OCI-LY1 (cell line): ENCODE measurements around the gene CT45A1.
"Not testable (repeated sequence)": the region's sequence is repeated elsewhere in the genome, so short reads cannot be mapped to it uniquely, and the experiment has no call there.

Experiments
- H2AFZ ChIP-seq: fragments of 200-600 bp; sonication (generic), shearing (Covaris generic); 2 replicates; pipeline ENCODE4 v1.6.0; 2014; ENCODE audit warnings: antibody characterized with exemption, mild to moderate bottlenecking, low read length
- H3F3A ChIP-seq: fragments of 200-600 bp; sonication (generic), shearing (Covaris generic); 2 replicates; pipeline ENCODE4 v1.6.0; 2014; ENCODE audit warnings: mild to moderate bottlenecking, antibody characterized with exemption, low read length, moderate library complexity; ENCODE audit not compliant: insufficient read depth
- H3K27ac ChIP-seq: fragments of 200-600 bp; sonication (generic); 2 replicates; pipeline ENCODE4 v1.5.1; 2014; ENCODE audit warnings: low read length, mixed run types, mild to moderate bottlenecking, low read depth; ENCODE audit not compliant: poor library complexity, severe bottlenecking
- H3K27me3 ChIP-seq: fragments of 200-600 bp; sonication (generic); 2 replicates; pipeline ENCODE4 v1.6.0; 2014; ENCODE audit warnings: antibody characterized with exemption, mild to moderate bottlenecking, low read length, moderate library complexity; ENCODE audit not compliant: insufficient read depth
- H3K36me3 ChIP-seq: fragments of 200-600 bp; sonication (generic); 2 replicates; pipeline ENCODE4 v1.6.1; 2014; ENCODE audit warnings: mild to moderate bottlenecking, antibody characterized with exemption, low read length, moderate library complexity, mixed read lengths; ENCODE audit not compliant: insufficient read depth
- H3K4me1 ChIP-seq: fragments of 200-600 bp; sonication (generic); 2 replicates; pipeline ENCODE4 v1.5.1; 2014; ENCODE audit warnings: mild to moderate bottlenecking, low read length, moderate library complexity; ENCODE audit not compliant: insufficient read depth, severe bottlenecking
- H3K4me2 ChIP-seq: fragments of 200-600 bp; sonication (generic), shearing (Covaris generic); 2 replicates; pipeline ENCODE4 v1.6.1; 2014; ENCODE audit warnings: low read length
- H3K4me3 ChIP-seq: fragments of 200-600 bp; sonication (generic); 2 replicates; pipeline ENCODE4 v1.5.1; 2014; ENCODE audit warnings: low read length, low read depth, mild to moderate bottlenecking, mixed read lengths; ENCODE audit not compliant: poor library complexity, severe bottlenecking
- H3K79me2 ChIP-seq: fragments of 200-600 bp; shearing (Covaris generic); 2 replicates; pipeline ENCODE4 v1.6.1; 2016; ENCODE audit warnings: mixed run types, low read length, mixed read lengths; ENCODE audit not compliant: insufficient read depth
- H3K9ac ChIP-seq: fragments of 200-600 bp; sonication (generic), shearing (Covaris generic); 2 replicates; pipeline ENCODE4 v1.6.1; 2014; ENCODE audit warnings: mild to moderate bottlenecking, low read length, mixed read lengths
- H3K9me2 ChIP-seq: fragments of 200-600 bp; sonication (generic), shearing (Covaris generic); 2 replicates; pipeline ENCODE4 v1.6.1; 2014; ENCODE audit warnings: low read depth, mild to moderate bottlenecking, low read length, mixed read lengths
- H3K9me3 ChIP-seq: fragments of 200-600 bp; shearing (Covaris generic); 2 replicates; pipeline ENCODE4 v1.6.1; 2014; ENCODE audit warnings: low read length, mixed read lengths
- H4K20me1 ChIP-seq: fragments of 200-600 bp; sonication (generic), shearing (Covaris generic); 2 replicates; pipeline ENCODE4 v1.6.0; 2016; ENCODE audit warnings: mild to moderate bottlenecking, low read length; ENCODE audit not compliant: insufficient read depth
- EZH2 ChIP-seq: fragments of 200-600 bp; sonication (generic), shearing (Covaris generic); IDR thresholded peaks from 2 replicates; pipeline ENCODE4 v1.8.0; 2017; ENCODE audit warnings: borderline replicate concordance, mixed run types, mild to moderate bottlenecking, antibody characterized with exemption, low read length, moderate library complexity, mixed read lengths
- TF ChIP-seq, protein P1 (sequence below): fragments of 200-600 bp; sonication (generic), shearing (Covaris generic); IDR thresholded peaks from 2 replicates; pipeline ENCODE4 v1.5.1; 2017; ENCODE audit warnings: mild to moderate bottlenecking, antibody characterized with exemption, low read length, moderate library complexity, mixed read lengths

Gene CT45A1

DNA sequence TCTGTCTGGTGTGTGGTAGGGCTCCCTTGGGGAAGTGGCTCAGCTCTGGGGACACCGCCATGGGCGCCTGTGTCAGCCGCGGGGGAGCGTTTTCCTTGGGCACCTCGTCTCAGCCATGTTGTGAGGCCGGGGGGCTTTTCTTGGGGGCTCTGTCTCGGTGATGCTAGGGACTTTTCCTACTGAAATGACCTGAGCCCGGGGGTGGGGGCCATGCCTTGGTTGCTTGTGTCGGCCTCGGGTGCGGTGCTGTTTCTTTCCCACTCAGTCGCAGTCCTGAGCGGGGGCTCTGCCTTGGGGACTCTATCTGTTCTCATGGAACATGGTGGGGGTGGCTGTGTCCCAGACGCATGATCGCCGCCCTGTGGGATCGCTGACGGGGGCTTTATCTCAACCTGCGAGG, 356 bp downstream of the CT45A1 start:
- Histone ChIP-seq H3K27me3 (no peaks in the 10 kb centered on the region), H3K4me3 (no peak overlapping the region), H3K4me2 (no peak overlapping the region), H2AFZ (no peak overlapping the region), H4K20me1 (no peaks in the 10 kb centered on the region), H3K4me1 (no peaks in the 10 kb centered on the region), H3K79me2 (no peaks in the 10 kb centered on the region), H3K9me2 (no peaks in the 10 kb centered on the region), H3K9ac (no peak overlapping the region), H3K9me3 (no peaks in the 10 kb centered on the region), H3K36me3 (no peaks in the 10 kb centered on the region), H3K27ac (no peak overlapping the region), H3F3A (no peaks in the 10 kb centered on the region)
- TF ChIP-seq EZH2, result no peak
- TF ChIP-seq, protein P1, sequence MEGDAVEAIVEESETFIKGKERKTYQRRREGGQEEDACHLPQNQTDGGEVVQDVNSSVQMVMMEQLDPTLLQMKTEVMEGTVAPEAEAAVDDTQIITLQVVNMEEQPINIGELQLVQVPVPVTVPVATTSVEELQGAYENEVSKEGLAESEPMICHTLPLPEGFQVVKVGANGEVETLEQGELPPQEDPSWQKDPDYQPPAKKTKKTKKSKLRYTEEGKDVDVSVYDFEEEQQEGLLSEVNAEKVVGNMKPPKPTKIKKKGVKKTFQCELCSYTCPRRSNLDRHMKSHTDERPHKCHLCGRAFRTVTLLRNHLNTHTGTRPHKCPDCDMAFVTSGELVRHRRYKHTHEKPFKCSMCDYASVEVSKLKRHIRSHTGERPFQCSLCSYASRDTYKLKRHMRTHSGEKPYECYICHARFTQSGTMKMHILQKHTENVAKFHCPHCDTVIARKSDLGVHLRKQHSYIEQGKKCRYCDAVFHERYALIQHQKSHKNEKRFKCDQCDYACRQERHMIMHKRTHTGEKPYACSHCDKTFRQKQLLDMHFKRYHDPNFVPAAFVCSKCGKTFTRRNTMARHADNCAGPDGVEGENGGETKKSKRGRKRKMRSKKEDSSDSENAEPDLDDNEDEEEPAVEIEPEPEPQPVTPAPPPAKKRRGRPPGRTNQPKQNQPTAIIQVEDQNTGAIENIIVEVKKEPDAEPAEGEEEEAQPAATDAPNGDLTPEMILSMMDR, result no peak

DNA sequence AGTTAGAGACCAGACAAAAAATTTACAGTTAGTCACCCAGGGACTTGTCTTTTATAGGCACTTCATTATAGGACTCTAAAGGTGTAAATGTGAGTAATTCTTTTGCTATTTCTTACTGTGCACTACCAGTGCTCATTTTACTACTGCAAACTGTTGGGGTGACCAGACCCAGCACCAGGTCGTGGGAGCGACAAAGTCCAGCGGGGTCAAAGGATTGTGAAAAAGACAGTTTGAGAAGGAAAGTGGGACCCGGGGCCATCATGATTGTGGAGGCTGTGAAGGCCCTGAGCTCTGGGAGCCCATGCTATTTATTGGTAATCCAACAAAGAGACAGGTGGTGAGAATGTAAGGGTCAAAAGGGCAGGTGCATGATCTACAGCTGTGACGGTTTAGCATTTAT, 21.2 kb downstream of the CT45A1 start:
- not testable (repeated sequence) for H4K20me1 ChIP-seq, H3K9me3 ChIP-seq, H3K79me2 ChIP-seq, H3F3A ChIP-seq, H3K27ac ChIP-seq, H2AFZ ChIP-seq, H3K36me3 ChIP-seq, H3K4me1 ChIP-seq, H3K4me2 ChIP-seq, H3K9ac ChIP-seq, H3K4me3 ChIP-seq, H3K9me2 ChIP-seq, H3K27me3 ChIP-seq

DNA sequence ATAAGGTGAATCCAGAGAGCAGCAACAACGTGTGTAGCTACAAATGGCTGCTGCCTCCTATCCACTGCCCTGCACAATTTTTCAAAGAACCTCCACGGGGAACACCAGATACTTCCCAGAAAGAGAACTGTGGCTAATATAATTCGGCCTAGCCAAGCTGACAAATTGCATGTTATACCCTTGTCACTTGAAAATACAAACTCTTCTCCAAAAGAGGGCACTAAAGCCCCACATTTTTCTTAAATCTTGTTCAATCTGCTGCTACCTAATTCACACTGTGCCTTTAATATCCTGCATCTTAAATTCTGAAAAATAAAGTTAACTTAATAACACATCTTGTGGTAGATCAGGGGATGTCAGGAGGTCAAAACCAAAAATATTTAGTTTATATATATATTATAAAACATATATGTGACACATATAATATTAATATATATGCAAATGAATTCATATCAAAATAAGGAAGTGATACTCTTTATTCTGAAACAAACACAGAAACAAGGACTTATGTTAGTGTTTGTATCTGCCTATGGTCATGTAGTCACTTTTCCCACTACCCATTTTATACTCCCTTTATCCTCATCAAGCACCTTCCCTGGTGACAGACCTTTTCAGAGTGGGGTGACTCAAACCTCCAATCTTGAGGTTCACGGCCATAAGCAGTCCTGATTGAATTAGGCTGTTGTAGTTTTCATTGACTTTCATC, 24.1 kb downstream of the CT45A1 start:
- no peak overlapping the region for H3K4me3 ChIP-seq
- no peaks in the 10 kb centered on the region for H3K36me3 ChIP-seq

More for the DNA sequence above, 24.1 kb downstream of the CT45A1 start:
- Histone ChIP-seq H3K9me2 (no peaks in the 10 kb centered on the region), H2AFZ (no peak overlapping the region), H3K9me3 (no peaks in the 10 kb centered on the region), H3K4me1 (no peaks in the 10 kb centered on the region), H3K4me2 (no peak overlapping the region), H3K9ac (no peak overlapping the region), H3K27me3 (no peaks in the 10 kb centered on the region), H3K79me2 (no peaks in the 10 kb centered on the region), H4K20me1 (no peaks in the 10 kb centered on the region), H3F3A (no peaks in the 10 kb centered on the region), H3K27ac (no peak overlapping the region)
- no peak for TF ChIP-seq EZH2
- TF ChIP-seq, protein P1, result peak; percentile 11; the same call in 1 of the 2 replicates
